Lung (tissue), 12 donors: ENCODE measurements around the gene PLD2. TPM values are rescaled to one million over a fixed set of nuclear protein-coding genes. Genes with fewer than 3 reads are reported as not detected.
A peak's percentile ranks its signal among the peaks of the same experiment; 100 is the strongest.

Experiments used
- ATAC-seq: fragments of 200-7000 bp; cut with Tn5 transposase; one replicate; pipeline ENCODE4 v1.9.1; 2020; ENCODE audit warnings: moderate number of reproducible peaks; ENCODE audit not compliant: insufficient read depth, low FRiP score
- DNase-seq, 3 donors: peaks; one replicate each; pipeline ENCODE4 v3.0.0-alpha.2; 2013 to 2017
- H3K27ac ChIP-seq, 2 donors: one replicate each; pipeline ENCODE4 v1.5.1; 2013; ENCODE audit warnings: mild to moderate bottlenecking in 2 of 2, moderate library complexity in 2 of 2, control low read depth in 1 of 2, inconsistent platforms in 1 of 2, low read depth in 1 of 2, low read length in 1 of 2
- H3K27me3 ChIP-seq, 3 donors: one replicate each; pipeline ENCODE4 v1.5.1; 2013; ENCODE audit warnings: low read length in 2 of 3; ENCODE audit not compliant: control insufficient read depth in 3 of 3, insufficient read depth in 3 of 3
- H3K36me3 ChIP-seq, 4 donors: one replicate each; pipeline ENCODE4 v1.5.1; 2013; ENCODE audit warnings: low read length in 4 of 4, mild to moderate bottlenecking in 1 of 4, moderate library complexity in 1 of 4; ENCODE audit not compliant: control insufficient read depth in 4 of 4, insufficient read depth in 4 of 4
- H3K4me1 ChIP-seq, 5 donors: one replicate each; pipeline ENCODE4 v1.5.1; 2013; ENCODE audit warnings: low read length in 5 of 5, mild to moderate bottlenecking in 2 of 5, moderate library complexity in 1 of 5; ENCODE audit not compliant: control insufficient read depth in 5 of 5, insufficient read depth in 5 of 5
- H3K4me3 ChIP-seq: one replicate; pipeline ENCODE4 v1.5.1; 2013; ENCODE audit warnings: mild to moderate bottlenecking, control low read depth, moderate library complexity
- H3K9ac ChIP-seq, 2 donors: one replicate each; pipeline ENCODE4 v1.5.1; 2013; ENCODE audit warnings: low read length in 2 of 2, control low read depth in 1 of 2; ENCODE audit not compliant: insufficient read depth in 1 of 2
- H3K9me3 ChIP-seq, 4 donors: one replicate each; pipeline ENCODE4 v1.5.1; 2013; ENCODE audit warnings: low read length in 3 of 4, mild to moderate bottlenecking in 1 of 4, moderate library complexity in 1 of 4; ENCODE audit not compliant: control insufficient read depth in 4 of 4, insufficient read depth in 3 of 4
- CTCF ChIP-seq: IDR thresholded peaks from 2 replicates; pipeline ENCODE4 v1.5.1; 2012; ENCODE audit warnings: mild to moderate bottlenecking; ENCODE audit errors: control extremely low read depth, extremely low read depth
- WGBS, 2 donors: extraction: QIAGEN DNeasy Blood & Tissue Kit; methylation state at CpG; one replicate each; pipeline ENCODE4 v1.1.7; 2013; 5-methylcytosine and 5-hydroxymethylcytosine counted together
- polyA plus RNA-seq, 2 donors: library from polyadenylated mRNA; stranded (reverse); fragments of 200-250 nt; gene quantifications; one replicate each; pipeline ENCODE4 v1.2.1, GENCODE V29; 2013
- total RNA-seq, 2 donors: library from RNA; depleted of rRNA in 1 of 2; stranded (reverse); fragments of >200 nt in 1 of 2; gene quantifications; one replicate each; pipeline ENCODE4 v1.2.1, GENCODE V29; 2014 to 2021
- donor health status: control.
- donor health status: control.
- donor health status: Bipolar disorder and iron deficiency.
- donor health status: healthy.
- donor health status: DM: yes; HTN: yes; CAD: no.

PLD2 gene
- total and polyA plus RNA-seq, 4 donors, result 18.0 to 42.3 (median 24.7) TPM

GRCh38 chr17:4807605-4808377 lies 839 bp downstream of the PLD2 start:
- no peaks in the 10 kb centered on the region for H3K9me3 ChIP-seq
- TF ChIP-seq CTCF, result no peak
- 35 to 39% methylated on average over 30 to 32 of the region's 32 CpGs for WGBS, 2 donors
- ATAC-seq (no peak), DNase-seq (peak in 1 of 3 donors; percentile 29)
- no peaks in the 10 kb centered on the region for H3K27me3 ChIP-seq
- H3K4me3 ChIP-seq, result peak overlapping the region; percentile 69
- no peak overlapping the region for H3K27ac ChIP-seq
- H3K9ac ChIP-seq, result no peak overlapping the region
- H3K36me3 ChIP-seq, result peaks cover 0 to 17% (median 9%) of the 10 kb centered on the region in 4 donors
- H3K4me1 ChIP-seq, result peaks cover 0 to 18% (median 8%) of the 10 kb centered on the region in 5 donors

GRCh38 chr17:4808378-4808767 lies 1.4 kb downstream of the PLD2 start:
- Histone ChIP-seq H3K9ac (no peak overlapping the region), H3K27ac (no peak overlapping the region), H3K9me3 (no peaks in the 10 kb centered on the region), H3K4me3 (no peak overlapping the region), H3K27me3 (no peaks in the 10 kb centered on the region), H3K4me1 (peaks cover 0 to 18% (median 8%) of the 10 kb centered on the region in 5 donors), H3K36me3 (peaks cover 0 to 17% (median 9%) of the 10 kb centered on the region in 4 donors)
- ATAC-seq (no peak), DNase-seq (peak; percentile 35 to 46 (median 42))
- 44 to 65% methylated on average over 6 of the region's 6 CpGs for WGBS, 2 donors
- TF ChIP-seq CTCF, result no peak

GRCh38 chr17:4810696-4811290 lies 3.8 kb downstream of the PLD2 start:
- DNase-seq (peak in 2 of 3 donors; percentile 19 to 42), ATAC-seq (no peak)
- Histone ChIP-seq H3K9ac (no peak overlapping the region), H3K4me3 (no peak overlapping the region), H3K9me3 (no peaks in the 10 kb centered on the region), H3K27me3 (no peaks in the 10 kb centered on the region), H3K36me3 (peaks cover 0 to 32% (median 23%) of the 10 kb centered on the region in 4 donors), H3K4me1 (peaks cover 0 to 18% (median 8%) of the 10 kb centered on the region in 5 donors), H3K27ac (no peak overlapping the region)
- no peak for TF ChIP-seq CTCF
- 59 to 63% methylated on average over 13 of the region's 13 CpGs for WGBS, 2 donors
